ENCODE measurements around the gene CST3. TPM values are rescaled to one million over a fixed set of nuclear protein-coding genes. Genes with fewer than 3 reads are reported as not detected.

Gene CST3
- total and polyA plus RNA-seq, 10 of the 15 experiments (the other 5 are each of a cell fraction or from before 2014, with no cell fraction given), result 11.8 to 127 (median 57.8) TPM

GRCh38 chr20:23669866-23670265 is 32.1 kb upstream of the CST3 start (continued):
- TF ChIP-seq TCF3 (IDR thresholded peaks at IDR 0.05; ENCODE audit: borderline replicate concordance, insufficient read depth, low read depth, low read length) (no peak), IKZF2 (IDR thresholded peaks at IDR 0.05) (no peak)

GRCh38 chr20:23669327-23669726 is 31.6 kb upstream of the CST3 start:
- H2AFZ ChIP-seq (ENCODE audit: control insufficient read depth, low read depth, low read length), result no peak overlapping the region
- no TSS peak for BruUV-seq (replicated peaks)
- no peaks in the 10 kb centered on the region for H3K79me2 ChIP-seq (ENCODE audit: control insufficient read depth, insufficient read depth, low read length)
- ChIA-PET POLR2A (no interaction called here), RAD21 (ENCODE audit: unreplicated experiment) (no interaction called here), CTCF (interaction anchor here (1.1 to 1.5 kb wide), 2 partner anchors 15 to 16 kb away, joined by 3 read pairs; no protein-coding TSS in a partner anchor), SMC1A (ENCODE audit: uncharacterized antibody, unreplicated experiment) (no interaction called here)
- H3K27ac ChIP-seq (ENCODE audit: control insufficient read depth, insufficient read depth), result no peak overlapping the region
- no peaks in the 10 kb centered on the region for H4K20me1 ChIP-seq (ENCODE audit: control insufficient read depth, insufficient read depth)
- intact Hi-C loops (cut with micrococcal nuclease; ENCODE audit: unreplicated experiment) (loop anchor here (2.0 to 5.0 kb wide), 2 partner anchors 227 to 327 kb away; no protein-coding TSS in a partner anchor), in situ Hi-C loops (cut with MboI) (no loop called here)
- FAIRE-seq, result no peak
- H3K9ac ChIP-seq (ENCODE audit: control insufficient read depth, insufficient read depth, low read length), result no peak overlapping the region
- ATAC-seq, result no peak
- WGBS (ENCODE audit: insufficient coverage, insufficient replicate concordance, low lambda C conversion rate, missing lambda C conversion rate), result 93% methylated on average over 1 of the region's 1 CpG
- H3K4me1 ChIP-seq (ENCODE audit: control insufficient read depth, insufficient read depth, low read length), result no peaks in the 10 kb centered on the region
- no peaks in the 10 kb centered on the region for H3K36me3 ChIP-seq (ENCODE audit: control insufficient read depth in 2 of 2, insufficient read depth in 2 of 2, low read length in 1 of 2)
- no peak overlapping the region for H3K4me3 ChIP-seq
- H3K9me3 ChIP-seq (replicated peaks; ENCODE audit: control insufficient read depth, insufficient read depth, low read length), result no peaks in the 10 kb centered on the region
- H3K4me2 ChIP-seq (ENCODE audit: control insufficient read depth, insufficient read depth), result no peak overlapping the region
- no peak for DNase-seq (ENCODE audit: low read depth, low spot score)
- H3K27me3 ChIP-seq (replicated peaks in 1 of 2; ENCODE audit: control insufficient read depth in 2 of 2, insufficient read depth in 2 of 2, low read length in 1 of 2), result no peaks in the 10 kb centered on the region
- TF ChIP-seq HDAC6 (IDR thresholded peaks at IDR 0.05; ENCODE audit: unreplicated experiment), result no peak
- no peak for TF ChIP-seq POLR2A (IDR thresholded peaks at IDR 0.05; ENCODE audit: low read depth, low read length)
- TF ChIP-seq, protein P1, sequence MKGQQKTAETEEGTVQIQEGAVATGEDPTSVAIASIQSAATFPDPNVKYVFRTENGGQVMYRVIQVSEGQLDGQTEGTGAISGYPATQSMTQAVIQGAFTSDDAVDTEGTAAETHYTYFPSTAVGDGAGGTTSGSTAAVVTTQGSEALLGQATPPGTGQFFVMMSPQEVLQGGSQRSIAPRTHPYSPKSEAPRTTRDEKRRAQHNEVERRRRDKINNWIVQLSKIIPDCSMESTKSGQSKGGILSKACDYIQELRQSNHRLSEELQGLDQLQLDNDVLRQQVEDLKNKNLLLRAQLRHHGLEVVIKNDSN (IDR thresholded peaks at IDR 0.05; ENCODE audit: borderline replicate concordance, extremely low read length, insufficient read depth, low read depth, low read length), result no peak
- TF ChIP-seq ZNF217 (IDR thresholded peaks at IDR 0.05), result no peak
- no peak for TF ChIP-seq TCF7 (IDR thresholded peaks at IDR 0.05; ENCODE audit: borderline replicate concordance)
- TF ChIP-seq, protein P2, sequence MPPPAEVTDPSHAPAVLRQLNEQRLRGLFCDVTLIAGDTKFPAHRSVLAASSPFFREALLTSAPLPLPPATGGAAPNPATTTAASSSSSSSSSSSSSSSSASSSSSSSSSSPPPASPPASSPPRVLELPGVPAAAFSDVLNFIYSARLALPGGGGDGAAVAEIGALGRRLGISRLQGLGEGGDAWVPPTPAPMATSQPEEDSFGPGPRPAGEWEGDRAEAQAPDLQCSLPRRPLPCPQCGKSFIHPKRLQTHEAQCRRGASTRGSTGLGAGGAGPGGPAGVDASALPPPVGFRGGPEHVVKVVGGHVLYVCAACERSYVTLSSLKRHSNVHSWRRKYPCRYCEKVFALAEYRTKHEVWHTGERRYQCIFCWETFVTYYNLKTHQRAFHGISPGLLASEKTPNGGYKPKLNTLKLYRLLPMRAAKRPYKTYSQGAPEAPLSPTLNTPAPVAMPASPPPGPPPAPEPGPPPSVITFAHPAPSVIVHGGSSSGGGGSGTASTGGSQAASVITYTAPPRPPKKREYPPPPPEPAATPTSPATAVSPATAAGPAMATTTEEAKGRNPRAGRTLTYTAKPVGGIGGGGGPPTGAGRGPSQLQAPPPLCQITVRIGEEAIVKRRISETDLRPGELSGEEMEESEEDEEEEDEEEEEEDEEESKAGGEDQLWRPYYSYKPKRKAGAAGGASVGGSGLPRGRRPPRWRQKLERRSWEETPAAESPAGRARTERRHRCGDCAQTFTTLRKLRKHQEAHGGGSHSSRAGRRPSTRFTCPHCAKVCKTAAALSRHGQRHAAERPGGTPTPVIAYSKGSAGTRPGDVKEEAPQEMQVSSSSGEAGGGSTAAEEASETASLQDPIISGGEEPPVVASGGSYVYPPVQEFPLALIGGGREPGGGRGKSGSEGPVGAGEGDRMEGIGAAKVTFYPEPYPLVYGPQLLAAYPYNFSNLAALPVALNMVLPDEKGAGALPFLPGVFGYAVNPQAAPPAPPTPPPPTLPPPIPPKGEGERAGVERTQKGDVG (CRISPR knock-in tag; IDR thresholded peaks at IDR 0.05), result no peak
- no peak for TF ChIP-seq DPF2 (IDR thresholded peaks at IDR 0.05)
- no peak for TF ChIP-seq POLR2AphosphoS2 (IDR thresholded peaks at IDR 0.05; ENCODE audit: low read depth, low read length)
- TF ChIP-seq RB1 (IDR thresholded peaks at IDR 0.05; ENCODE audit: borderline replicate concordance), result no peak
- no peak for TF ChIP-seq JUND (IDR thresholded peaks at IDR 0.05; ENCODE audit: low read depth, low read length)
- TF ChIP-seq EGR1 (IDR thresholded peaks at IDR 0.05; ENCODE audit: borderline replicate concordance in 1 of 2, low read depth in 2 of 2, low read length in 2 of 2), result no peak
- no peak for TF ChIP-seq KAT2A (conservative IDR thresholded peaks at IDR 0.05; ENCODE audit: control insufficient read depth, low read depth, low read length)
- no peak for TF ChIP-seq SP1 (IDR thresholded peaks at IDR 0.05; ENCODE audit: low read depth, low read length)
- TF ChIP-seq, protein P3, sequence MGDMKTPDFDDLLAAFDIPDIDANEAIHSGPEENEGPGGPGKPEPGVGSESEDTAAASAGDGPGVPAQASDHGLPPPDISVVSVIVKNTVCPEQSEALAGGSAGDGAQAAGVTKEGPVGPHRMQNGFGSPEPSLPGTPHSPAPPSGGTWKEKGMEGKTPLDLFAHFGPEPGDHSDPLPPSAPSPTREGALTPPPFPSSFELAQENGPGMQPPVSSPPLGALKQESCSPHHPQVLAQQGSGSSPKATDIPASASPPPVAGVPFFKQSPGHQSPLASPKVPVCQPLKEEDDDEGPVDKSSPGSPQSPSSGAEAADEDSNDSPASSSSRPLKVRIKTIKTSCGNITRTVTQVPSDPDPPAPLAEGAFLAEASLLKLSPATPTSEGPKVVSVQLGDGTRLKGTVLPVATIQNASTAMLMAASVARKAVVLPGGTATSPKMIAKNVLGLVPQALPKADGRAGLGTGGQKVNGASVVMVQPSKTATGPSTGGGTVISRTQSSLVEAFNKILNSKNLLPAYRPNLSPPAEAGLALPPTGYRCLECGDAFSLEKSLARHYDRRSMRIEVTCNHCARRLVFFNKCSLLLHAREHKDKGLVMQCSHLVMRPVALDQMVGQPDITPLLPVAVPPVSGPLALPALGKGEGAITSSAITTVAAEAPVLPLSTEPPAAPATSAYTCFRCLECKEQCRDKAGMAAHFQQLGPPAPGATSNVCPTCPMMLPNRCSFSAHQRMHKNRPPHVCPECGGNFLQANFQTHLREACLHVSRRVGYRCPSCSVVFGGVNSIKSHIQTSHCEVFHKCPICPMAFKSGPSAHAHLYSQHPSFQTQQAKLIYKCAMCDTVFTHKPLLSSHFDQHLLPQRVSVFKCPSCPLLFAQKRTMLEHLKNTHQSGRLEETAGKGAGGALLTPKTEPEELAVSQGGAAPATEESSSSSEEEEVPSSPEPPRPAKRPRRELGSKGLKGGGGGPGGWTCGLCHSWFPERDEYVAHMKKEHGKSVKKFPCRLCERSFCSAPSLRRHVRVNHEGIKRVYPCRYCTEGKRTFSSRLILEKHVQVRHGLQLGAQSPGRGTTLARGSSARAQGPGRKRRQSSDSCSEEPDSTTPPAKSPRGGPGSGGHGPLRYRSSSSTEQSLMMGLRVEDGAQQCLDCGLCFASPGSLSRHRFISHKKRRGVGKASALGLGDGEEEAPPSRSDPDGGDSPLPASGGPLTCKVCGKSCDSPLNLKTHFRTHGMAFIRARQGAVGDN (IDR thresholded peaks at IDR 0.05), result no peak
- TF ChIP-seq SMARCA5 (IDR thresholded peaks at IDR 0.05), result no peak

Measured in GM12878 (cell line).